ENCODE results near the gene CBLC.

DNA sequence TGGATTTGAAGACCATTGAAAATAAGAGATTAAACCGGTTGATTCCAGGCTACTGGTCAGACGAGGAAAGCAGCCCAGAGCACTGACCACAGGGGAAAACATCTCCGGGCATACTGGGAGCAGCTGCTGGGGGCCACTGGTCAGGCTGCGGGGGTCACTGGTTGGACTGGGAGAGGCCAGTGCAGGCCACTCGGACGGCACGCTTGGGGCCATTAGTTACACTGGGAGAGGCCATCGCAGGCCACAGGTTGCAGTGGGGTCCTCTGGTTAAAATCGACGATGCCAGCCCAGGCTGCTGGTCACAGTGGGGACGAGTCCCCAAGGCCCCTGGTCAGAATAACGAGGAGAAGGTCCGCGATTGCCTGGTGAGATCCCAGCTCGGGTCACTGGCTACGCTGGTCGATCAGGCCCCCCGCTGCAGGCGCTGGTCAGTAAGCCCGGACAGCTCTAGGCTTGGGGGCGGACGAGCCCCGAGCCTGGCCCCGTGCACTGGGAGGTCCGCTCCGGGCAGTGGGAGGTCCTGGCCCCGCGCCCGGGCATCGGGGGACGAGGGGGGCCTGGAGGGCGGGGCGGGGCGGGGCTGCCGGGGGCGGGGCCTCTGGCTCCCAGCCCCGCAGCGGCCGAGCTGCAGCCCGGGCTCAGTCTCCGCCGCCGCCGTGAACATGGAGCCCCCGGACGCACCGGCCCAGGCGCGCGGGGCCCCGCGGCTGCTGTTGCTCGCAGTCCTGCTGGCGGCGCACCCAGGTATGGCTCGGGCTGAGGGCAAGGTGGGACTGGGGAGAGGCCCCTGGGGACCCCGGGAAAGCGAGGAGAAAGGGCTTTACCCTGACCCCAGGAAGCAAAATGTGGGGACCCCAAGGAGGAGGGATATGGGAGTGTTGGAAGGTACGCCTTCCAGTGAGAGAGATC, 31.0 kb downstream of the CBLC start, which contains the start of gene BCAM:
- TF ChIP-seq FOXP2 (optimal IDR thresholded peaks at IDR 0.05; ENCODE audit: control extremely low read depth, extremely low read length, insufficient read depth) (no peak), POLR2AphosphoS5 (IDR thresholded peaks at IDR 0.05; ENCODE audit: borderline replicate concordance, low read depth, low read length) (no peak)

Measured in SK-N-MC (cell line).